ENCODE measurements around the gene SLC26A6.

DNA sequence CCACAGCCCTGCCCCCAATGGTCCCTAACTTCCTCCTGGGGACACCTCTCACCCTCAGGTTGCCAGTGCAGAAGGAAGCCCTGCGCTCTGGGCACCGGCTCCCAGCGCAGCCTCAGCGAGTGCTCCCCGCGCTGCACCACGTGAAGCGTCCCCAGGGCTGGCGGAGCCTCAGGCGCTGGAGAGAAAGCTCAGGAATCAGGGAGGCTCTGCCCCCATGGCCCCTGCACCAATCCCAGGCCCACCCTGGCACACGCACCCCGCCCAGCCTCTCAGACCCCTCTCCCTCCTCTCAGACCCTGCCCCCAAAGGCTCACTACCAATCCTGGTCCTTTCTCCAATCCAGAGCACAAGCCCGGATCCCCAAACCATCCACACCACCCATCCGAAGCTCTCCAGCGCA lies 47.0 kb downstream of the SLC26A6 start:
- TF ChIP-seq, protein P1, sequence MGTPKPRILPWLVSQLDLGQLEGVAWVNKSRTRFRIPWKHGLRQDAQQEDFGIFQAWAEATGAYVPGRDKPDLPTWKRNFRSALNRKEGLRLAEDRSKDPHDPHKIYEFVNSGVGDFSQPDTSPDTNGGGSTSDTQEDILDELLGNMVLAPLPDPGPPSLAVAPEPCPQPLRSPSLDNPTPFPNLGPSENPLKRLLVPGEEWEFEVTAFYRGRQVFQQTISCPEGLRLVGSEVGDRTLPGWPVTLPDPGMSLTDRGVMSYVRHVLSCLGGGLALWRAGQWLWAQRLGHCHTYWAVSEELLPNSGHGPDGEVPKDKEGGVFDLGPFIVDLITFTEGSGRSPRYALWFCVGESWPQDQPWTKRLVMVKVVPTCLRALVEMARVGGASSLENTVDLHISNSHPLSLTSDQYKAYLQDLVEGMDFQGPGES (IDR thresholded peaks at IDR 0.05; ENCODE audit: low read depth, low read length), result no peak
- TF ChIP-seq RAD21 (IDR thresholded peaks at IDR 0.05; ENCODE audit: low read length) (no peak), POLR2AphosphoS5 (IDR thresholded peaks at IDR 0.05; ENCODE audit: low read depth, low read length) (no peak), MAX (IDR thresholded peaks at IDR 0.05; ENCODE audit: low read depth) (no peak), TEAD4 (IDR thresholded peaks at IDR 0.05; ENCODE audit: borderline replicate concordance, insufficient read depth) (no peak), CHD2 (IDR thresholded peaks at IDR 0.05; ENCODE audit: low read length, partially characterized antibody) (no peak), REST (IDR thresholded peaks at IDR 0.05; ENCODE audit: low read depth, low read length) (no peak), TAF1 (IDR thresholded peaks at IDR 0.05; ENCODE audit: borderline replicate concordance, low read depth, low read length) (no peak), FOXM1 (IDR thresholded peaks at IDR 0.05; ENCODE audit: low read depth) (no peak), EP300 (IDR thresholded peaks at IDR 0.05; ENCODE audit: borderline replicate concordance in 1 of 2, low read depth in 1 of 2, low read length in 1 of 2) (no peak)
- TF ChIP-seq, protein P2, sequence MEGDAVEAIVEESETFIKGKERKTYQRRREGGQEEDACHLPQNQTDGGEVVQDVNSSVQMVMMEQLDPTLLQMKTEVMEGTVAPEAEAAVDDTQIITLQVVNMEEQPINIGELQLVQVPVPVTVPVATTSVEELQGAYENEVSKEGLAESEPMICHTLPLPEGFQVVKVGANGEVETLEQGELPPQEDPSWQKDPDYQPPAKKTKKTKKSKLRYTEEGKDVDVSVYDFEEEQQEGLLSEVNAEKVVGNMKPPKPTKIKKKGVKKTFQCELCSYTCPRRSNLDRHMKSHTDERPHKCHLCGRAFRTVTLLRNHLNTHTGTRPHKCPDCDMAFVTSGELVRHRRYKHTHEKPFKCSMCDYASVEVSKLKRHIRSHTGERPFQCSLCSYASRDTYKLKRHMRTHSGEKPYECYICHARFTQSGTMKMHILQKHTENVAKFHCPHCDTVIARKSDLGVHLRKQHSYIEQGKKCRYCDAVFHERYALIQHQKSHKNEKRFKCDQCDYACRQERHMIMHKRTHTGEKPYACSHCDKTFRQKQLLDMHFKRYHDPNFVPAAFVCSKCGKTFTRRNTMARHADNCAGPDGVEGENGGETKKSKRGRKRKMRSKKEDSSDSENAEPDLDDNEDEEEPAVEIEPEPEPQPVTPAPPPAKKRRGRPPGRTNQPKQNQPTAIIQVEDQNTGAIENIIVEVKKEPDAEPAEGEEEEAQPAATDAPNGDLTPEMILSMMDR (IDR thresholded peaks at IDR 0.05), result no peak
- TF ChIP-seq, protein P3, sequence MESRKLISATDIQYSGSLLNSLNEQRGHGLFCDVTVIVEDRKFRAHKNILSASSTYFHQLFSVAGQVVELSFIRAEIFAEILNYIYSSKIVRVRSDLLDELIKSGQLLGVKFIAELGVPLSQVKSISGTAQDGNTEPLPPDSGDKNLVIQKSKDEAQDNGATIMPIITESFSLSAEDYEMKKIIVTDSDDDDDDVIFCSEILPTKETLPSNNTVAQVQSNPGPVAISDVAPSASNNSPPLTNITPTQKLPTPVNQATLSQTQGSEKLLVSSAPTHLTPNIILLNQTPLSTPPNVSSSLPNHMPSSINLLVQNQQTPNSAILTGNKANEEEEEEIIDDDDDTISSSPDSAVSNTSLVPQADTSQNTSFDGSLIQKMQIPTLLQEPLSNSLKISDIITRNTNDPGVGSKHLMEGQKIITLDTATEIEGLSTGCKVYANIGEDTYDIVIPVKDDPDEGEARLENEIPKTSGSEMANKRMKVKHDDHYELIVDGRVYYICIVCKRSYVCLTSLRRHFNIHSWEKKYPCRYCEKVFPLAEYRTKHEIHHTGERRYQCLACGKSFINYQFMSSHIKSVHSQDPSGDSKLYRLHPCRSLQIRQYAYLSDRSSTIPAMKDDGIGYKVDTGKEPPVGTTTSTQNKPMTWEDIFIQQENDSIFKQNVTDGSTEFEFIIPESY (IDR thresholded peaks at IDR 0.05; ENCODE audit: borderline replicate concordance, low read depth), result no peak

Measured in SK-N-SH (cell line).